Stimulated activated CD4-positive, alpha-beta T cell treated with anti-CD3 and anti-CD28 coated beads, Interleukin-1b, Interleukin-23, amount 100 ng/mL, for 24 hours (primary cell): ENCODE data around the gene BCOR.

ENCODE experiments used
- DNase-seq, 4 experiments: peaks; one replicate each; pipeline ENCODE4 v3.0.0-alpha.2; 2020; ENCODE audit warnings: low read depth in 4 of 4, low spot score in 1 of 4

Gene BCOR

DNA sequence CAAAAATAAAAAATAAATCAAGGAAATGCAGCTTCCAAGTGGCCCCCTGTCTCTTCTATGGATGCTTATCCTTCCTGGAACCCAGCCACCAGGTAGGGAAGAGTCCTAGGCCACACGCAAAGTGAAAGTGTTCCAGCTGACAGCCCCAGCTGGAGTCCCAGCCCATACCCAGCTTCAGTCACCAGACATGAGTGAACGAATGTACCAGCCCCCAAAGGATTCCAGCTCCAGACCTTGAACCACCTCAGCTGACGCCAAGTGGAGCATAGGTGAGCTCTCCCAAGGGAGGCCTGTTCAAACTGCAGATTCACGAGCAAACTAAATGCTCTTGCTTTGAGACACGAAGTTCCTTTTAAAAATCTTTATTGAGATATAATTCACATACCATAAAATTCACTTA lies 62.0 kb downstream of the BCOR start:
- no peak for DNase-seq

GRCh38 chrX:40031911-40032310 lies 65.8 kb downstream of the BCOR start:
- no peak for DNase-seq

GRCh38 chrX:40030205-40030604 lies 67.6 kb downstream of the BCOR start:
- no peak for DNase-seq

DNA sequence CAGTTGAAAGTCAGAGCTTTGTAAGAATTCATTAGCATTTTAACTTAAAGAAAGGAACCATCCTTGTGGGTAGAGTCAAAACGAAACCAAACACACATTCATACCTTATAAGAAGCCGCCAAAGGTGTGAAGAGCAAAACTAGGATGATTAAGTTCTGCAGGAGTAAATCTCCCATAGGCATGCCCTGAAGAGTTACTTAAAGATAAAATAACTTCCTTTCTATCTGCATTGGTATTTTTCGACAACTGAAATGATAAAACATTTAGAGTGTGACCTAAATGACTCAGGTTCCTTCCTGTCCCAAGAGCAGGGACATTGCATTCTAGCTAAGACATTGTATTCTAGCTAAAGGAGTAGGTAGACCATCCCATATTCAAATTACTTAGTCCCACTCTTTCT lies 75.3 kb downstream of the BCOR start:
- DNase-seq = no peak

DNA sequence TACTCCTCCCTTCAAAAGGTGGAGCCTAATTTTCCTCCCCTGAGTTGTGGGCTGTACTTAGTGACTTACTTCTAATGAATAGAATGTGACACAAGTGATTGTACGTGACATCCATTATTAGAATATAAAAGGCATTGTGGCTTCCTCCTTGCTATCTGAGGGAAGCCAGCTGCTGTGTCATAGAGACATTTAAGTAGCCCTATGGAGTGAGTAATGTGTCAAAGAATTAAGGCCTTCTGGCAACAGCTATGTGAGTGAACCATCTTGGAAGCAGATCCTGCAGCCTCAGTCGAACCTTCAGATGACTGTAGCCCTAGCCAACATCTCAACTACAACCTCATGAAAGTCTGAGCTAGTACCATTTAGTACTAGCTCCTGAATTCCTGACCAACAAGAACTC lies 76.1 kb downstream of the BCOR start:
- DNase-seq = no peak

DNA sequence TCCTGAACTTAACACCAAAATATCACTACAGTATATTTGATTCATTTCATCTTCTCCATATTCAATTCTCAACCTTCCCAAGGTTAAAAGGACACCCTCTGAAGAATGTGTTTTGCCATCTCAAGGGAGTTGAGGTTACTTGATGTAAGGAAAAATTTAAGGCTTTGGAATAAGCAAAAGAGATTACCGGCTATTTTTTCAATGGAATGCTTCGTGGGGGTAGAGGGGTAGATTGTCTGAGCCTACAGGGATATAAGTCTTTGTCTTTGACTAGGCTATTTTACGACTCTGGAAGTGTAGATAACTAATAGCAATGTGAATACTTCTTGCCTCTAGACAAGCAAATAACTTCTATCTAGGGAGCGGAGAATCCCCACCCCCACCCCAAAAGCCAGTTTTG lies 78.2 kb downstream of the BCOR start:
- DNase-seq = no peak

- DNase-seq = no peak
These were observed 79.7 kb downstream of the BCOR start for GRCh38 chrX:40018041-40018440.

- no peak for DNase-seq
These were observed 81.0 kb downstream of the BCOR start for GRCh38 chrX:40016749-40017148.

- DNase-seq = no peak
These were observed 82.1 kb downstream of the BCOR start for GRCh38 chrX:40015693-40016092.

DNA sequence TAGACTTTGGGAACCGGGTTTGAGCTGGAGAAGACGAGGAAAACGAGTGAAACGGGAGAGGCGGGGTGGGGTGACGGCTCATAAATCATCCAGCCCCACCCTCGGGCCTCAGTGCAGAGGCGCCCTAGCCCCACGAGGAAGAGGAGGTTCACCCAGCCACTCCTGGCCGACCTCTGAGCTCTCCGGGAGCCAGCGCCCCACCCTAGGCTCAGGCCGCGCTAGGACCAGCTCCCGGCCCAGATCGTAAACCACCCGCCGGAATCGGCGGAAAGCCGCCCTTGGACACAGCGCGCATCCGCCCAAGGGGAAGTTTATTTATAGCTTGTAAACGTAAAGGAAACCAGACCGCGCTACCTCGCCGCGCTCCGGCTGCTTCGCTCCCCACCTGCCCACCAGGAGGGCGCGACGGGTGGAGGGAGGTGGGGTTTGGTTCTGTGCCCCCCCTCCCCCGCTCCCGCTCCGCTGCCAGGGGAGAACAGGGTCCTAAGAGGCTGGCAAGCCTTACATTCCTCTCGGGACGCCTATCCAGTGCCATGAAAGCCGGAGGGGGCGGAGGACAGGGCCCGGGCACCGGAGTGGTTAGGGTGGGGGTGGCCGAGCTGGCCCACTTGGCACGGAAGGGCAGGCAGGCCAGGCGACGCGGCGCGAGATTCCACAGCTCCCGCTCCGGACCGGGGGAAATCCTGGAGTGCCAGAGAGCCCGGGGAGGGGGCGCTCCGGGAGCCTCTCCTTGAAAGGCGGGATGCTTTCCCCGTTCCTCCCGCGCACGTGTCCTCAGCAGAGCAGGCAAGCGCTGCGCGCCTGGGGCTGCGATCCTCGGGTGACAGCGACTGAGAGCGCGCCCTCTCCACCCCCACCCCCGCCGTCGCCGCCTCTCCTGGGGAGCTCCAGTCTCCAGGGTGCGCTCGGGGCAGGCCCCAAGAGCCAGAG lies 84.2 kb downstream of the BCOR start:
- no peak for DNase-seq

DNA sequence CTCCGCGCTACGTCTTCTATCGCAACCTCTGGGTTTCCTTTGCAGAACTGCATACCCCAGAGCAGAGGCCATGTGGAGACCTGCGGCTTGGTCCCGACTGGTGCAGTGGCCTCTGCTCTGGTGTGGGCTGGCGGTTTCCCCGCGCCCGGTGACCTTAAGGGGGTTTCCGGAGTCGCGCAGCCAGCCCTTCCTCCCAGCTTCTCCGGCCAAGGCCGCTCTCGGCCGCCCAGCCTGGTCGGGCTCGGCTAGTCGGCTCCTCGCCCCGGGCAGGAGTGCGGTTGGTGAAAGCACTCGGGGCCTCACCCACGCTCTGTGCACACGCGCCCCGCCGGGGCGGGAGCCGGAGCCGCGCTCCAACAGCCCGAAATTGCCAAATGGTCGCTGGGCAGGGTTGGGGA lies 84.9 kb downstream of the BCOR start:
- no peak for DNase-seq

DNA sequence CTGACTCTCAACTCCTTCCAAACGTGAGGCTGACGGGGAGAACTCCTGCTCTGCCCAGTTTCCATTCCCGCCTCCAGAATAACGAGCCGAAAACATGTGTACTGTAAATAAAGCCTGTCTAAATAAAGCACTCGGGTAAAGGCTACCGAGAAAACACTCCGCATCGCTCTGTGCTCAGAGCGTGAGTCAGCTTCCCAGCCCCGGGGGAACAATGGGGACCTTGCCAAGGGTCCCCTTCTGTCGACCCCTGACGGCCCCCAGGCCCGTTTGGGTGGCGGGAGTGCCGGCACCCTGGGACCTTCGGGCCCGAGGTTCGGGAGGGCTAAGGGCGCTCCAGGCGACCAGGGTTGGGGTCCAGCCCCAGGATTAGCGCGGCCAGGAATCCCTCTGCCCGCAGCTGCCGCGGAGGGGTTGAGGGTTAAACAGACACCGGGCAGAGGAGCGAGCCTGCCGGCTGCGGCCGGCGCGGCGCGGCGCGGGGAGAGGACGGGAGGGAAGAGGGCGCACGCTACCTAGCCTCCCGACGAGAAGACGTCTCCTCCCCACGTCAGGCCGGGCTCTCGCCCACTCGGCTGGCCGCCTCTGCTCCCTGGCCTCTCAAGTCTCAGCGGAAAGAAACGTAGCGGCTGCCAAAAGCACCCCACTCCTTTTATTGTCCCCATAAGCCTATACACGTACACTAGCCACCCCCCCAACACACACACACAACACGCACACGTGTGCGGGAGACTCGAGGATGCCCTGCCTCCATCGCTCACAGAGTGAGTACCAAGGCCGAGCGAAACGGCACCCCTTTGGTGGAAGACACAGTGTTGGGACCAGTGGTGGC lies 85.5 kb downstream of the BCOR start:
- DNase-seq = peak in 1 of 4 experiments; percentile 2

- DNase-seq = no peak
These were observed 86.3 kb downstream of the BCOR start for GRCh38 chrX:40011322-40012038.

- no peak for DNase-seq
These were observed 87.0 kb downstream of the BCOR start for GRCh38 chrX:40010550-40011321.

DNA sequence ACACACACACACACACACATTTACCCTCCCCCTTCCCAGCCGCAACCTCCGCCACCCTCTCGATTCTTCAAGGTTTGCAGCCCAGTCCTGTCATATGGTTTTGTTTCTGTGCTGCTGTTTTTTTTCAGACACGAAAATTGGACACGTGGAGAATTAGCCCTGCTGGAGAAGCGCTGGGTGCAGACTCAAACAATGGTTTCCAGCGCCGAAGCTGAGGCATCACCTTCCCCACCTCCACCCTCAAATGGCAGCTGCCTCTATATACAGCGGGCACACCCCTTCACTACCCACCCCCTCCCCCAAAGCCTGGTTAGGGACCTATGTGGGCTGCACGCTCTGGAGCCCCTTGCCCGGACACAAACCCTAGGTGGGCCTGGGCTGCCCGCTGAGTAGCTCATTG lies 87.9 kb downstream of the BCOR start:
- no peak for DNase-seq

GRCh38 chrX:40009462-40009851 lies 88.3 kb downstream of the BCOR start:
- DNase-seq = no peak

- DNase-seq = peak in 1 of 4 experiments; percentile 14
These were observed 88.8 kb downstream of the BCOR start for GRCh38 chrX:40008791-40009461.

GRCh38 chrX:40007756-40008705 lies 89.7 kb downstream of the BCOR start:
- DNase-seq = no peak

DNA sequence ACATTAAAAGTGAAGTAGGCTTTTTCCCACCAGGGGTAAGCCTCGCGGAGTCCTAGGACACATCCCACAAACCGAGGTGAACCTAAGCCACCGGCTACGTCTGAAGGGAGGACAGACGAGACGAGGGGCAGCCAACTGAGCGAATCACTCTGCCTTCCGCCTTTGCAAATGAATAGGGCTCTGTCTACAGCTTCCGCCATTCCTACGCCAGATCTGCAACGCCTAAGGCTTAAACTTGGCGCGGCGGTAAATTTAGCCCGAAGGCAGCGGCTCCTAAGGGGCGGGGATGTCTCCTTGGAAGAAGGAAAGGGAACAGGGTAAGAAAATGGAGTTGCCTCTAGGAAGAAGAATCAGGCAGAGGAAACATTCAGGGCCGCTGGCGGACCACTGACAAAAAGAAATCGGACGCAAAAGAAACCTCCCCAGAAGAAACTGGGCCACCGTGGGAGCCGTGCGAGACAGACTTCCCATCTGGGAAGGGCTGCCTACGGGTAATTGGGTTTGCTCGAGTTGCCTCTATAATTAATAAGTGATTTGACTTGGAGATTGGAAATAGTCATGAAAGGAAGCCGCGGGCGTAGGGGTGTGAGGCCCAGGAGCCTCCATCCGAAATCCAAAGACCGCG lies 90.5 kb downstream of the BCOR start:
- no peak for DNase-seq
